Upper lobe of left lung (tissue), 6 donors: Measurements from ENCODE around the gene NOL3. TPM values are rescaled to one million over a fixed set of nuclear protein-coding genes. Genes with fewer than 3 reads are reported as not detected.
A peak's percentile ranks its signal among the peaks of the same experiment; 100 is the strongest.

Source experiments
- ATAC-seq, 2 donors: fragments of 200-7000 bp; cut with Tn5 transposase; one replicate each; pipeline ENCODE4 v1.9.1; 2022; ENCODE audit warnings: mild to moderate bottlenecking in 2 of 2, moderate library complexity in 2 of 2; ENCODE audit not compliant: low FRiP score in 2 of 2
- DNase-seq, 2 donors: peaks; one replicate each; pipeline ENCODE4 v3.0.0-alpha.2; 2019 to 2020
- H3K27ac ChIP-seq, 4 donors: fragments of 200-600 bp; sonication (generic); one replicate each; pipeline ENCODE4 v1.5.1; 2016 to 2019
- H3K27me3 ChIP-seq, 4 donors: fragments of 200-600 bp; sonication (generic); one replicate each; pipeline ENCODE4 v1.5.1; 2017 to 2019
- H3K36me3 ChIP-seq, 4 donors: fragments of 200-600 bp; sonication (generic); one replicate each; pipeline ENCODE4 v1.5.1; 2016 to 2019
- H3K4me1 ChIP-seq, 4 donors: fragments of 200-600 bp; sonication (generic); one replicate each; pipeline ENCODE4 v1.5.1; 2018 to 2019
- H3K4me3 ChIP-seq, 4 donors: fragments of 200-600 bp; sonication (generic); one replicate each; pipeline ENCODE4 v1.5.1; 2017 to 2019; ENCODE audit warnings: mild to moderate bottlenecking in 2 of 4, moderate library complexity in 1 of 4
- H3K9me3 ChIP-seq, 4 donors: fragments of 200-600 bp; sonication (generic); one replicate each; pipeline ENCODE4 v1.5.1; 2018 to 2019
- CTCF ChIP-seq, 6 experiments: fragments of 450-650 bp in 4 of 6; fragments of 200-600 bp in 2 of 6; sonication (generic) in 2 of 6; IDR thresholded peaks; one replicate each; pipeline ENCODE4 v1.5.1; 2016 to 2019; ENCODE audit warnings: antibody characterized with exemption in 6 of 6
- EP300 ChIP-seq, 4 donors: sonication (generic); formaldehyde crosslinking; IDR thresholded peaks; one replicate each; pipeline ENCODE4 v1.5.1; 2017; ENCODE audit warnings: antibody characterized with exemption in 4 of 4, control low read depth in 2 of 4
- POLR2A ChIP-seq, 4 donors: fragments of 450-650 bp; IDR thresholded peaks; one replicate each; pipeline ENCODE4 v1.5.1; 2016 to 2017; ENCODE audit warnings: antibody characterized with exemption in 4 of 4, mild to moderate bottlenecking in 2 of 4
- POLR2AphosphoS5 ChIP-seq, 2 donors: sonication (generic); formaldehyde crosslinking; IDR thresholded peaks; one replicate each; pipeline ENCODE4 v1.5.1; 2017; ENCODE audit warnings: antibody characterized with exemption in 2 of 2
- WGBS, 2 donors: methylation state at CpG; one replicate each; pipeline ENCODE4 v1.1.5; 2017 to 2018; 5-methylcytosine and 5-hydroxymethylcytosine counted together
- total RNA-seq, 6 donors: library from RNA; depleted of rRNA in 4 of 6; stranded (reverse); fragments of >200 nt in 4 of 6; gene quantifications; one replicate each; pipeline versions ENCODE4 v1.1.0 to v1.2.1, GENCODE V29; 2016 to 2021
- donor health status: DM: no; HTN: no; CAD: no; lungs with moderate emphysema.
- donor health status: DM: no; HTN: yes; CAD: no; lungs with severe emphysema.

NOL3 gene
- total RNA-seq, 6 donors from 2014 or later: 36.5 to 135 (median 58.0) TPM

DNA sequence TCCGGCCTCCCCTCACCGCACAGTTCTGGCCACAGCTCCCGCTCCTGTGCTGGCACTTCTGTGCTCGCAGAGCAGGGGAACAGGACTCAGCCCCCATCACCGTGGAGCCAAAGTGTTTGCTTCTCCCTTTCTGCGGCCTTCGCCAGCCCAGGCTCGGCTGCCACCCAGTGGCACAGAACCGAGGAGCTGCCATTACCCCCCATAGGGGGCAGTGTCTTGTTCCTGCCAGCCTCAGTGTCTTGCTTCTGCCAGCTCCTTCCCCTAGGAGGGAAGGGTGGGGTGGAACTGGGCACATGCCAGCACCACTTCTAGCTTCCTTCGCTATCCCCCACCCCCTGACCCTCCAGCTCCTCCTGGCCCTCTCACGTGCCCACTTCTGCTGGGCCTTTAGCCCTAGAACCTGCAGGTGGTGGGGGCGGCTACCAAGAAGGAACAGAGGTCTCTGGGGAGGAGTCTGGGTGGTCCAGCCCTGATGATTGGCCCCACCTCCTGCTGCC lies 27.9 kb downstream of the NOL3 start:
- TF ChIP-seq CTCF (IDR thresholded peaks at IDR 0.05) (peak; percentile 52 to 88 (median 72)), POLR2AphosphoS5 (IDR thresholded peaks at IDR 0.05) (no peak)
- Histone ChIP-seq H3K4me3 (no peak overlapping the region), H3K27ac (peak overlapping the region in 3 of 4 donors; percentile 17 to 78 (median 73)), H3K27me3 (no peaks in the 10 kb centered on the region), H3K4me1 (peaks cover 21 to 47% (median 24%) of the 10 kb centered on the region in 4 donors), H3K9me3 (no peaks in the 10 kb centered on the region), H3K36me3 (peaks cover 30 to 96% (median 85%) of the 10 kb centered on the region in 4 donors)
- ATAC-seq (peak; percentile 49 to 78), DNase-seq (peak; percentile 74)
- WGBS, 2 donors: 30 to 46% methylated on average over 9 to 10 of the region's 12 CpGs

GRCh38 chr16:67199011-67199807 lies 28.9 kb downstream of the NOL3 start, which contains the start of gene ELMO3:
Gene ELMO3, plus strand, starts transcription at chr16:67199131. Its CDS starts 196 bp downstream, at chr16:67199327.
- TF ChIP-seq POLR2A (IDR thresholded peaks at IDR 0.05) (peak in 1 of 4 donors; percentile 63), POLR2AphosphoS5 (IDR thresholded peaks at IDR 0.05) (peak in 1 of 2 donors; percentile 26), CTCF (IDR thresholded peaks at IDR 0.05) (peak; percentile 27 to 65 (median 39)), EP300 (IDR thresholded peaks at IDR 0.05) (no peak)
- Histone ChIP-seq H3K4me1 (peaks cover 12 to 37% (median 16%) of the 10 kb centered on the region in 4 donors), H3K4me3 (peak within 1 kb of the TSS; percentile 0 to 54 (median 54)), H3K9me3 (no peaks in the 10 kb centered on the region), H3K27me3 (no peaks in the 10 kb centered on the region), H3K36me3 (peaks cover 35 to 97% (median 90%) of the 10 kb centered on the region in 4 donors), H3K27ac (peak within 1 kb of the TSS; percentile 35 to 78 (median 63))
- 73 to 78% methylated on average over 42 to 45 of the region's 61 CpGs for WGBS, 2 donors
- DNase-seq (peak; percentile 80 to 91), ATAC-seq (peak; percentile 65 to 80)

DNA sequence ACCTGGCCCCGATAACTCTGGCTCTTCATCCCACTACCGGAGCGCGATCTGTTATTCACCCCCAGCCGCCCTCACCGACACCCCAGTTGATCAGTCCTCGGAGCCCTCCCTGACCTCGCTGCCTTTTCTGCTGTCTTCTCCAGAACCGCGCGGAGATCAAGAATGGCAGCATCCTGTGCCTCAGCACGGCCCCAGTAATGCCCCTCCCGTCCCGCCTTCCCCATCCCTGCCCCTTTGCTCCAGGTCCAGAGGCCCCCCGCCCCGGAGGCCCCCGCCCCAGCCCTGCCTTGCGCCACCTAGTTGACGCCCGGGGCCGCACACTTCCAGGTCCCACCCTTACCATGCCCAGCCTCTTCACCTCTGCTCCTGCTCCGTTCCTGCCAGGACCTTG lies 29.5 kb downstream of the NOL3 start:
- WGBS, 2 donors: 68 to 72% methylated on average over 22 of the region's 22 CpGs
- TF ChIP-seq EP300 (IDR thresholded peaks at IDR 0.05): no peak
- TF ChIP-seq POLR2AphosphoS5 (IDR thresholded peaks at IDR 0.05): no peak
- TF ChIP-seq POLR2A (IDR thresholded peaks at IDR 0.05): no peak
- no peak for TF ChIP-seq CTCF (IDR thresholded peaks at IDR 0.05)
- peak in 1 of 2 donors; percentile 1 for ATAC-seq
- Histone ChIP-seq H3K27me3 (no peaks in the 10 kb centered on the region), H3K36me3 (peaks cover 33 to 96% (median 88%) of the 10 kb centered on the region in 4 donors), H3K4me3 (peak overlapping the region in 3 of 4 donors; percentile 53 to 54 (median 54)), H3K9me3 (no peaks in the 10 kb centered on the region), H3K27ac (peak overlapping the region in 1 of 4 donors; percentile 78), H3K4me1 (peaks cover 12 to 32% (median 15%) of the 10 kb centered on the region in 4 donors)
- peak in 1 of 2 donors; percentile 79 for DNase-seq

GRCh38 chr16:67200491-67200890 lies 30.2 kb downstream of the NOL3 start:
- Histone ChIP-seq H3K27me3 (no peaks in the 10 kb centered on the region), H3K36me3 (peaks cover 28 to 91% (median 82%) of the 10 kb centered on the region in 4 donors), H3K27ac (no peak overlapping the region), H3K4me1 (peaks cover 12 to 32% (median 15%) of the 10 kb centered on the region in 4 donors), H3K4me3 (peak overlapping the region in 1 of 4 donors; percentile 54), H3K9me3 (no peaks in the 10 kb centered on the region)
- TF ChIP-seq EP300 (IDR thresholded peaks at IDR 0.05) (no peak), POLR2A (IDR thresholded peaks at IDR 0.05) (no peak), CTCF (IDR thresholded peaks at IDR 0.05) (no peak), POLR2AphosphoS5 (IDR thresholded peaks at IDR 0.05) (no peak)
- 94 to 98% methylated on average over 3 to 8 of the region's 8 CpGs for WGBS, 2 donors
- DNase-seq: no peak
- no peak for ATAC-seq
